Inferior parietal cortex (tissue), 1 donor: Measurements from ENCODE around the gene SCN4A.
"Not testable (repeated sequence)": the region's sequence is repeated elsewhere in the genome, so short reads cannot be mapped to it uniquely, and the experiment has no call there.

Source experiments
- DNase-seq: peaks from one replicate; pipeline ENCODE4 v3.0.0-alpha.2; 2016; ENCODE audit errors: extremely low spot score

The SCN4A gene

DNA sequence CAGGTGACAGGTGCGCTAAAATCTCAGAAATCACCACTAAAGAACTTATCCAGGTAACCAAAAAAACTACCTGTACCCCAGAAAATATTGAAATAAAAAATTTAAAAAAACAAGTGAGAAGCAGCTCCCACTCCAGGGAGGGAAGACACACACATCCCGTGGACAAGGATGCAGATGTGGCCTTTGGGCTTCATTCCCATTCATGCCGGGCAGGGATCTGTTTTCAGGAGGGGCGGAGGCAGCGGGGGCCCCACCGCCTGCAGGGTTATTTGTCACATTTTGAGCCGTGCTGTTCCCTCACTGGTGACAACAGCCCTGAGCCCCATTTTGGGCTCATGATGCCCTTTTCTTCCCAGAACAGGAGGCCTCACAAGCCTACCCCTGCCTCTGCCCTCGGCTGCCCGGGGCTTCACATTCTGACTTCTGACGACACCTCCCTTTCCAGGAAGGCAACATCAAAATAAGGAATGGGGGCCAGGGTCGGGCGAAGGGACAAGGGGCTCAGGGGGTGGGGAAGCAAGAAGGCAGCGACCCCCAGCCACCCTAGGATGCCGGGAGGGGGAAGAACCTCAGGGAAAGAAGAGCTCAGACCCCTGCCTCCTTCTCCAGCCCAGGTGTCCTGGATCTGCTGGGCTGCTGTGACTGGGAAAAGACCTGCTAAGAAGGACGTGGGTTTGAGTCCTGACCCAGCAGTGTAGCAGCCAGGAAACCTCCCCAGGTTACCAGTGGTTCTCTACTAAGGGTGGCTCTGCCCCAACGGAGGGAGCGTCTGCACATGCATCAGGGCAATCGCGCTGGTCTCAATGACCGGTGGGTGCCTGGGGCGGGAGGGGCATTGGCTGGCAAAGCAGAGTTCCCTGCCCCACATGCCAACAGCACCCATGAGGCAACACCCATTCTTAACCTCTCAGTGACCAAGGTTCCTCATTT lies 38.3 kb downstream of the SCN4A start:
- DNase-seq = no peak

DNA sequence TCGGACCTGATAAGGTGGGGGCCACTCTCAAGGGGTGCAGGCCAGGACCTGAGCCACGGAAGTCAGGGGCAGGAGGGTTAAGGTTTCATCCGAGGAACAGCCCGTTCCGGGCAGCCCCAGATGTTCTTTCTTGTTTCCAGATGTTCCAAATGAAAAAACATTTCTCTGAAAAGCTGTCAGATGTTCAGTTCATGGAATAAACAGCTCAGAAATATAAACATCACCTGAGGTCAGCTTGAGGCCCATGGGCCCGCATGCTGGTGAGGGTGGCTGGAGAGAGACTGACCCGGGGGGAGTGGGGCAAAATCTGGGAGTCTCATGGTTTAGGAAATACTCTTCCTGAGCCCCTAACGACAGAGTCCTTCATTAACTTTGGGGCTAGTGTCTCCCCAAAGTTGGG lies 39.1 kb downstream of the SCN4A start:
- no peak for DNase-seq

DNA sequence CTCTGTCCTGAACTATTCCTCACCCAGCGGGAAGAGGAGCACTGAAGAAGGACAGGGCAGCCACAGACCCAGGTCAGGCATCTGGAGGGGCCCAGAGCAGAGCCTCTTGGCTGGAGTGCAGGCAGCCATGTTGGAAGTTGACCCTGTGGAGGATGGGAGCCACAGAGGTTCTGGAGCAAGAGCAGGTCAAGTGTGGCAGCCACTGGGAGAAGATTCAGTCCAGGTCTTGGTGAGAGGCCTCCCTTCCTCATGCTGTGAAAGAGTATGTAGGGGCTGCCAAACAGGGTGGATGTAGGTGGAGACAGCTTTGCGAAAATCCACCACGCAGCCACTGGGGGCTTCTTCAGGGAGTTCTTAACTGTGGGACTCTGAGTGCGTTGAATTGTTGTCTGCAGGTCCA lies 40.0 kb downstream of the SCN4A start:
- DNase-seq = no peak

DNA sequence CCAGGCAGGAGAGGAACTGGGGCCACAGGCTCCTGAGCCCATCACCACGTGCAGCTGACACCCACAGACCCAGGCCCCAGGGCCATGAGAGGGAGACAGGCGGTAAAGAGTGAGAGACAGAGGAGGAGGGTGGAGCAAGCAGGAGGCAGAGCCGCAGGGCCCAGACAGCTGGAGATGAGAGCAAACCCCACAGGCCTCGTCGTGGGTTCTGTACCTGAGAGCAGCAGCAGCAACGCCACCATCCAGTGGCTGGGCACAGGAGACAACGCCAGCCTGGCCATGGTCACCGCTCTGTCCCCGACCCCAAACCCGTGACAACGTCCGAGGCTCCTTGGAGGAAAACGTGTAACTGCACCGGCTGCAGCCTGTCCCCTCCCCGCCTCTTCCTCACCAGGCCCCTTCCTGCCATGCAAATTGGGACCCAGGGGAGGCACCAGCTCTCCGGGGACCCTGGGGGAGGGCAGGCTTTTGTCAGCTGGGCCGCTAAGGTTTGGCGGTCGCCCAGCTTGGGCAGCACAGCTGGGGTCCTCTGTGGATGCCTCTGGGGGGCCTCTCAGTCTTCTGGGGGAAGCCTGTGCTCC lies 40.6 kb downstream of the SCN4A start, which contains the start of gene CD79B:
Gene CD79B (minus strand): TSS at position 351 of the 581 bp plus-strand sequence. CDS start 70 bp downstream, at position 281.
- no peak for DNase-seq

DNA sequence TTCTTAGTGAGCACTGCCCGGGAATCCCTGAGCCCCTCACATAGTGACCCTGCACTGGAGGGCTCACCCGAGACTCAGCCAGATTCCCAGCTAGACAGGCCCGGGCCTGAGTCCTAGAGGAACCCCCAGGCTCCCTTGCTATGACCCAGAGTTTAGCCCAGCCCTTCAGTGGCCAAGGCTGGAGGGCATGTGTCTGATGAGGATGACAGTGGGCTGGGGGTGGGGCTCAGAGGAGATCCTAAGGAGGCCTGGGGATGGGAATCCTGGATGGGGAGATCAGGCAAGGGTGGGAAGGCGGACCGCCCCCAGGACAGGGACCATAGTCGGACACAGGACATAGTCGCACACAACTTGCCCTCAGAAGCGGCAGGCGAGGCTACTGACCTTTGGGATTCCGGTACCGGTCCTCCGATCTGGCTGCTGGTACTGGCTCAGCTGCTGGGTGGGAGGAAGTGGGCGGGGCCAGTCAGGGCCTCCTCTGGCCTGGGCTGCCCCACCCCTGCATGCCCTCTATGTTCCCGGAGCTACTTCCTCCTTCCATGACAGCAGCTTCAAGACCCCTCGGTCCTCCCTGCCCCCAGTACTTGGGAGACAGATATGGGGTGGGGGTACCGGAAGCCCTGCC lies 41.7 kb downstream of the SCN4A start:
- DNase-seq = no peak

DNA sequence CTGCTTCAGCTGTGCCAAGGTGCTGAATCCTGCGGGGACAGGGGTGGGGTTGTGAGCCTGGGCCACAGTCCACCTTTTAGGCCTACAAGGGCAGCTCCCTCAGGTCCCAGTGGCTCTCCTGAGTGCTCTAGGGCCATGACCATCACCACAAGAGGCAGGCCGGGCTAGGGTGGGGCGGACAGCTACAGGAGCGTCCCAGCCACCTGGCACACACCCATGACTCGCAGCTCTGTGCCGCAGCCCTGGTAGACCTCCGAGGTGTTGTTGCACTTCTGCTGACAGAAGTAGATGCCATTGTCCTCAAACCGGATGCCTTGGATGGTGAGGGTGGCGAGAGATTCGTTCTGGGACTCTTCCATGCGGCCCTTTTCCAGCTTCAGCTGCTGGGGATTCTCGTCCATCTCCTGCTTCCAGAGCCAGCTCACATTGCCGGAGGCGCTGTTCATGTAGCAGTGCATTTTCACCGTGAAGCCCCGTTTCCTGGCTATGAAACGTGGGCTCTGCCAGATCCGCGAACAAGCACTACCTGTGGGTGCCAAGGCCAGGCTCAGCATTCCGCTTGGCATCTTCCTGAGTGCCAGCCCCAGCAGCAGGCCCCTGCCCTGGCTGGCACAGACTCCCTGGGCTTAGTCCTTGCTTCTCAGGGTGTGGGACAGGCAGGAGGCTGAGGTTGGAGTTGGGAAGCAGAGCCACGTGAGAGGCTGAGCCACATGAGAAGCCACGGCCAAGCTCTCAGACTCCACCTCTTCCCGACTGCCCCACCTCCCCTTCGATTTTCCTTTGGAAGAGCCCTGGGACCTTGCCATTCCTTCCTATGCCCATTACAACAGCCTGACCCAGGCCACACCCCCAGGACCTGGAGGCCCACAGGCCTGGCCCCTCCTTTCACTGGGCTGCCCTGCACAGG lies 42.6 kb downstream of the SCN4A start:
- no peak for DNase-seq

DNA sequence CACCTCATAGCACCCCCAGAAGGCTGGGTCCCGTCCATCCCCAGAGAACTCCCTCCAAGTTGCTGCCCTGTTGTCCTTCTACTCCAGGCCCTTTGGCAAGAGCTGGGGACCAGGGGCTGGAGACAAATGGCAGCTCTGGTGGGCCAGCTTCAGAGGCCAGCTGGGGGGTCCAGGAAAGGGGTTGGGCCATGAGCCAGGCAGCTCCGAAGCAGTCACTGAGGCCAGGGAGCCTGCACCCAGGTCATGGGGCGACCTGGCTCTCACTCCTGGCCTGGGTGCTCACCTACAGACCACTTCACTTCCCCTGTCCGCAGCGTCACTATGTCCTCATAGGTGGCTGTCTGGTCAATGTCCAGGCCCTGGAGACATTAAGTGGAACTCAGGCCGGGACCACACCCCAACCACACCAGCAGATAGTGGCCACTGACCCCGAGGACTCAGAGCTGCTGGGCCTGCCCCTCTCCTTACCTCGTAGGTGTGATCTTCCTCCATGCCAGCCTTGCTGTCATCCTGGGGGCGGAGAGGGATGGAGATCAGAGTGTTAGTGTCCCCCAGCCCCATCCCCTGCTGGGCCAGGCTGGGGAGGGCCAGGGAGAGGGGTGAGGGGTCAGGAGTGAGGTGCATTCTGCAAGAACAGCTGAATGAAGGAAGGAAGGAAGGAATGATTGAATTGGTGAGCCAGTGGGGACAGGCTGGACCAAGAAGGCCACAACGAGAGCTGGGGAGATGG lies 43.6 kb downstream of the SCN4A start:
- DNase-seq = no peak

DNA sequence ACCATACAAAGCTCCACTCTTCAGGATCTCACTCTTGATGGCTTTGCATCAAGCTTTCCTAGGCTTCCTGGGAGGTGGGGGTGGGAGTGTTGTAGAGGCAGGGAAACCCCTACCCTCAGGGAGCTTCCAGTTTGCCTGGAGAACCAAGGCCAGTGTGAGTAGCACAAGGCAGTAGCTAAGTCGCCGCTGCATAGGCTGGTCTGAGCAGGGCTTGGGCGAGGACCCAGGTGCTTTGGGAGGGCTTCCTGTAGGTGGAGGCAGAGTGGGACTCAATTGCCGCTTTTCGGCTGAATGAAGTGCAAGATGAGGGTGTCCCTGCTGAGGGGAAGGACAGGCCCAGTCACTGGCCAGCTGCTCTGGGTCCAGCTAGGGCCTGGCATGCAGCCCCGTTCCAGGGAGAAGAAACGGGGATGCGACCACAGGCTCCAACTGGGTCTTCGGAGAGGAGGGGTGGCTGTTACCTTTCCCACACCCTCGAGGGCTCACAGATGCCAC lies 44.5 kb downstream of the SCN4A start:
- DNase-seq = no peak

DNA sequence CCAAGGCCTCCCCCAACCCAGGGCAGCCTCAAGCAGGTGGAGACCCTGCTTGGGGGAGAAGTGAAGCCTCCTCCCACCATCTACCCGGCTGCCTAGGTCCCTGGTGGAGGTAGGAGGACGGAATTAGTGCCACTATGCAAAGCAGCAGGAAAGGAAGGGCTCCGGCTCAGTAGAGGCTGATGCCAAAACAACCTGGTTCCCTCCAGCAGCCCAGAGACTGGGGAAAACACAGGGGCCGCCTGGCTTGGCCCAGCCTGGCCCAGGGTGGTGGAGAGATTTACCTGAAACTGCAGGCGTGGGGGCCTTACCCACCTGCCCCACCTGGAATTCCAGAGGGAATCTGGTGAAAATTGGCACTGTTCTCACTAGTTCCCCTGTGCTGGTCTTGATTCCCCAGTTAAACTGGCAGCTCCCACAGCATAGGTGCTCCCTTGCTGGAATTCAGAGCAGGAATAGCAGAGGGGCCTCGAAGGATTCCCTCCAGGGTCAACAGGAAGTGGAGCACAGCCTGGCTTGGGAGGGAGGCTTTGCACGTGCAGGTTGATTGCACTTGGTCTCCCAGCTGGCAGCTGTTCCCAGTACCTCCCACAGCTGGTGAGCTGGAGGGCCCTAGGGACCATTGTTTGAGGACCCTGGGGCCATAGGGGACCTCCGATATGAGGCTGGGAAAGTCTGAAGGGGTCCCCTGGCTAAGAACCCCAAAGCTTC lies 45.1 kb downstream of the SCN4A start:
- no peak for DNase-seq

DNA sequence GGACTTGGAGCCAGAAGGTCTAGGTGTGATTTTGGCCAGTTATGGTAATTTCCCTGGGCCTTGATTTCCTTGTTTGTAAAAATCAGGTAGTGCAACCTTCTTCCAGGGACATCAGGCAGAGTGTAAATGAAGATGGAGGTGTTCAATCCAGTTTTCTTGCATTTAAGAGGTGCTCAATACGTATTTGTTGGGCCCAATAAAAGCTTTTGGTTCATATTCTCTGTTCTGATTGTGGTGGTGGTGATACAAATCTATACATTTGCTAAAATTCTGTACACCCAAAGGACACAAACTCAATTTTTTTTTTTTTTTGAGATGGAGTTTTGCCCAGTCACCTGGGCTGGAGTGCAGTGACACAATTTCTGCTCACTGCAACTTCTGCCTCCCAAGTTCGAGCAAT lies 46.6 kb downstream of the SCN4A start:
- DNase-seq = no peak

DNA sequence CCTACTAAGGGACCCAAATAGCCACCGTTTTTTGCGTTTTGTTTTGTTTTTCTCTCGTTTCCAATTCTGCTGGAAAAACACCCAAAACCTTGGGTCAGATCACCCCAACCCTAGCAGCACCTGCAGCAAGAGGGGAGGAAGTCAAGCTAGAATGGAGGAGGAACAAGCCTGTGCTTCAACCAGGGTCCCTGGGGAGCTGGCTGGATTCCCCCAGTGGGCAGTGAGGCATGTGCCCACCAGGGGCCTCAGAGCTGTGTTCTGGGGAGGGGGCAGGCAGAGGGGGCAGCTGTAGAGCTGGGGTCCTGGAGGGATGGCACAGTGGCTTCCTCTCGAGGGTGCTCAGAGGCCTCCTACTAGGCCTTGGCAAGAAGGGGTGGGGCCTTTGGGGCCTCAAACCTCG lies 47.1 kb downstream of the SCN4A start:
- DNase-seq = no peak

DNA sequence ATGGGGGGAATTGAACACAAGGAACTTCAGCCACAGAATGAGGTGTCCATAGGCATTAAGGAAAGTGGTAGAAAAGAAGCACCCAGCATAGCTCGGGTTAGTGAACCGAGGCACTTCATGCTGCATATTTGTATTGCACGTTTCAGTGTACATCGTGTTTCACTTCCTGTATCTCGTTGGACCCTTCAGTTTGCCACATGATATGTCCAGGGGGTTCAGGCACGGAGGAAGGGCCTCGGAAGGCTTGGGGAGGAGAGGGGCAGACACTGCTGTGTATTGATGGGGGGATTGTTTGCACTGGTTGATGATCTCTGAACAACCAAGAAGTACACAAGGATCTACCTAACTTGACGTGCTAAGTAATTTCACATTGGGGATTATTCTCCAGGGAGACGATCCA lies 50.3 kb downstream of the SCN4A start:
- DNase-seq = not testable (repeated sequence)

DNA sequence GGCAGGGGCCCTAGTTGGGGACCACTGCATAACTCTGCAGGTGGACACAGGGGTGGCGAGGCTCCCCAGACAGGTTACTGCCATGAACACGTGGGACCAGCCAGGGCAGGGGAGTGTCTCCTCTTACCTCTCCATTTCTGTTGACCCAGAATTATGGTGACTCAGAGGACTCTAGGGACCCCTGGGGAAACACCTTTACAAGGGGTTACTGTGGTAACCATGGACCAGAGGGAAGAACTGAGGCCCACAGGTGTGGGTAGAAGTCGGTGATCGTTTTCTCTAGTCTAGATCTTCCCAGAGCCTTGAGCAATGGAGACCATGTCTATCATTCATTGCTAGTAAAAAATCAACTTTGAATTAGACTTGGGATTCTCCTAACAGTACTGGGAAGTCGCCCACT lies 51.9 kb downstream of the SCN4A start:
- DNase-seq = not testable (repeated sequence)

DNA sequence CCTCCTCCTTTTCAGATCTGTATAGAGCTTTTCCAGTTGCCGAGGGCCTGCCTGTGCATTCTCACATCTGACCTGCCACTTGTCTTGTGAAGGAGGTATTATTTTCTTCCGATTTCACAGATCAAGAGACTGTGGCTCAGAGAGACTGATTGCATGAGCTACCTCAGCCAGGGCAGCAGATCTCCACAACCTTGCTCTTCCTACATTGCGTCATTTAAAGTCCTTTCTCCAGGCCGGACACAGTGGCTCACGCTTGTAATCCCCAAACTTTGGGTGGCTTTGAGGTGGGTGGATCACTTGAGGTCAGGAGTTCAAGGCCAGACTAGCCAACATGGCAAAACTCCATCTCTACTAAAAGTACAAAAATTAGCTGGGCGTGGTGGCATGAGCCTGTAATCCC lies 52.7 kb downstream of the SCN4A start:
- DNase-seq = not testable (repeated sequence)

DNA sequence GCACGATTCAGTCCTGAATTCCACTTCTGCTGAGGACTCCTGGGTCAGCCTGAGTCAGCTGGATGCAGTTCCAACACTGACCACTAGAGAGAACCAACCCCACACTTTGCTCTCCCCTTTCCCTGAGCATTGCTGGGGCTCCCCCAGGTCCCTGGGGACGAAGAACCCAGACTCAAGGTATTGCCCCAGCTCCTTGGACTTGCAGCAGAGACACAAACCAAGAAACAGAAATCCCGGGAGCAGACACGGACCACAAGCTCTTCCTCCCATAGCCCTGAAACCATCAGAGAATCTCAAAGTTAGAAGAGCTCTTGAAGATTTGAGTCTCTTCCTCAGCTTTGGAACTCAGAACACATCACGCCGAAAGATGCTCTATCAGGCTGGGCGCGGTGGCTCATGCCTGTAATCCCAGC lies 53.4 kb downstream of the SCN4A start:
- DNase-seq = peak; percentile 57

DNA sequence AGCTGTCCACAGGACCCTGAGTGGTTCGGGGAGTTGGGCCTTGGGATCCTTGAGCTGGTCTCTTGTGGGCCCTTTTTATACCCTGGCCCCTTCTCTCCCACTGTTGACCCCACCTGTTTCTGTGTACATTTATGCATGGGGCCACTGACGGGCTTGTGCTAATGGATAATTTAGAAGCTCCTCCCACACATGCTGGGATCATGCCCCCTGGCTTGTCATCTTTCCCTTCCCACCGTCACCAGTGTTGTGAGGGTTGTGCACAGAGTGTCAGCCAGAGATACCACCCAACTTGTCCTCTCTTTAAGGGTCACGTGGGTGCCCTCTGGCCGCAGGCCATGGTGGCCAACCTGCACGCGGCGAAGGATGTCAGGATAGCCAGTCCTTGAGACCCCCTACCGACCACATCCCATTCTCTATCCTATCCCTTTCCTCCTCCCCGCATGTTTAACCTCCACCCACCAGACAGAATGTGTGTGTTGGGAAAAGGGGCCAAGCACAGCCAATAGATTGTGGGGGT lies 53.9 kb downstream of the SCN4A start, which contains the start of gene GH1:
Gene GH1 (minus strand): TSS at position 51 of the 517 bp plus-strand sequence. CDS start 63 bp downstream, outside the sequence.
- not testable (repeated sequence) for DNase-seq

DNA sequence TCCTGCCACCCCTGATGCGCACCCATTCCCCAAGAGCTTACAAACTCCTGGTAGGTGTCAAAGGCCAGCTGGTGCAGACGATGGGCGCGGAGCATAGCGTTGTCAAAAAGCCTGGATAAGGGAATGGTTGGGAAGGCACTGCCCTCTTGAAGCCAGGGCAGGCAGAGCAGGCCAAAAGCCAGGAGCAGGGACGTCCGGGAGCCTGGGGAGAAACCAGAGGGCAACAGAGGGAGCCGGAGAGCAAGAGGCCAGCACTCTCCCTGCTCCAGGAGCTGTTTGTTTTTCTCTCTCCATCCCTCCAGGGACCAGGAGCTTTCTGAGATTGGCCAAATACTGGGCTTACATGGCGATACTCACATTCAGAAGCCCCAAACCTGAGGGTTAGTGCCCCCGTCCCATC lies 54.4 kb downstream of the SCN4A start:
- DNase-seq = no peak

DNA sequence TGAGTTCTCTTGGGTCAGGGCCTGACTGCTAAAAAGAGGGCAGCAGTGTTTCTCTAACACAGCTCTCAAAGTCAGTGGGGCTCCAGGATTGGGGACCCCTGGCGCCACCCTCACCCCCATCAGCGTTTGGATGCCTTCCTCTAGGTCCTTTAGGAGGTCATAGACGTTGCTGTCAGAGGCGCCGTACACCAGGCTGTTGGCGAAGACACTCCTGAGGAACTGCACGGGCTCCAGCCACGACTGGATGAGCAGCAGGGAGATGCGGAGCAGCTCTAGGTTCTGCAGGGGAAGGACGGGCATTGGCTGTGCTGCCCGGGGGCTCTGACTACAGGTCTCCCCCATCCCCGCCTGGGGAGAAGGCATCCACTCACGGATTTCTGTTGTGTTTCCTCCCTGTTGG lies 55.1 kb downstream of the SCN4A start:
- DNase-seq = no peak

DNA sequence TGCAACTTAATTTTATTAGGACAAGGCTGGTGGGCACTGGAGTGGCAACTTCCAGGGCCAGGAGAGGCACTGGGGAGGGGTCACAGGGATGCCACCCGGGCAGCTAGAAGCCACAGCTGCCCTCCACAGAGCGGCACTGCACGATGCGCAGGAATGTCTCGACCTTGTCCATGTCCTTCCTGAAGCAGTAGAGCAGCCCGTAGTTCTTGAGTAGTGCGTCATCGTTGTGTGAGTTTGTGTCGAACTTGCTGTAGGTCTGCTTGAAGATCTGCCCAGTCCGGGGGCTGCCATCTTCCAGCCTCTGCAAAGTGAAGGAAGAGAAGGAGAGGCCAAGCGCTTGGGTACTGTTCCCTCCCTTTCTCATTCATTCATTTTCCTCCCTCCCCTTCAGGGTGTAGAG lies 55.5 kb downstream of the SCN4A start:
- not testable (repeated sequence) for DNase-seq
